ENCODE results near the gene UNC45A. TPM values are rescaled to one million over a fixed set of nuclear protein-coding genes. Genes with fewer than 3 reads are reported as not detected.

The UNC45A gene
- total RNA-seq, 1 donor: 69.1 TPM

DNA sequence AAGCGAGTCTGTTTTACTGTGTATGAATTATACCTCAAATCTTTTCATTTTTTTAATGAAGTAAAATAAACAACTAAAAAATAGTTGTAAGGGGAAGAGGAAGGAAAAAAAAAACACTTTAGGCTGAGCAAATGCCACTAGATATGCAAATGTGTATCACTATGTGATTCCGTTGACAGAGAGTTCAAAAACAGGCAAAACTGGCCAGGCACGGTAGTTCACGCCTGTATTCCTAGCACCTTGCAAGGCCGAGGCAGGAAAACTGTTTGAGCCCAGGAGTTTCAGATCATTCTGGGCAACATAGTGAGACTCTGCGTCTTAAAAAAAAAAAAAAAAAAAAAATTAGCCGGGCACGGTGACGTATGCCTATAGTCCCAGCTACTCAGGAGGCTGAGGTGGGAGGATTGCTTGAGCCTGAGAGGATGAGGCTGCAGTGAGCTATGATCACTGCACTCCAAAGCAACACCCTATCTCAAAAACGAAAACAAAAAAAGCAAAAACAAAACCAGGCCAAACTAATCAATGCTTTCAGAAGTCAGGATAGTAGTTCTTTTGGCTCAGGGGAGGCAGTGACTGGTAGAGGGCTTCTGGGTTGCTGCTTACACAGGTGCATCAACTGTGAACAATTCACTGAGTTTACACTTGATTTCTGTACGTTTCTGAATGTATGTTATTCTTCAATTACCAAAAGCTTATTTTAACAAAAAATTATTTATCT, 51.9 kb downstream of the UNC45A start:
- DNase-seq (ENCODE audit: low read depth): no peak
- TF ChIP-seq, protein P1, sequence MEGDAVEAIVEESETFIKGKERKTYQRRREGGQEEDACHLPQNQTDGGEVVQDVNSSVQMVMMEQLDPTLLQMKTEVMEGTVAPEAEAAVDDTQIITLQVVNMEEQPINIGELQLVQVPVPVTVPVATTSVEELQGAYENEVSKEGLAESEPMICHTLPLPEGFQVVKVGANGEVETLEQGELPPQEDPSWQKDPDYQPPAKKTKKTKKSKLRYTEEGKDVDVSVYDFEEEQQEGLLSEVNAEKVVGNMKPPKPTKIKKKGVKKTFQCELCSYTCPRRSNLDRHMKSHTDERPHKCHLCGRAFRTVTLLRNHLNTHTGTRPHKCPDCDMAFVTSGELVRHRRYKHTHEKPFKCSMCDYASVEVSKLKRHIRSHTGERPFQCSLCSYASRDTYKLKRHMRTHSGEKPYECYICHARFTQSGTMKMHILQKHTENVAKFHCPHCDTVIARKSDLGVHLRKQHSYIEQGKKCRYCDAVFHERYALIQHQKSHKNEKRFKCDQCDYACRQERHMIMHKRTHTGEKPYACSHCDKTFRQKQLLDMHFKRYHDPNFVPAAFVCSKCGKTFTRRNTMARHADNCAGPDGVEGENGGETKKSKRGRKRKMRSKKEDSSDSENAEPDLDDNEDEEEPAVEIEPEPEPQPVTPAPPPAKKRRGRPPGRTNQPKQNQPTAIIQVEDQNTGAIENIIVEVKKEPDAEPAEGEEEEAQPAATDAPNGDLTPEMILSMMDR (IDR thresholded peaks at IDR 0.05; ENCODE audit: insufficient read depth, low read depth, low read length): no peak
- H3K4me3 ChIP-seq (ENCODE audit: low read depth, low read length): no peak overlapping the region

DNA sequence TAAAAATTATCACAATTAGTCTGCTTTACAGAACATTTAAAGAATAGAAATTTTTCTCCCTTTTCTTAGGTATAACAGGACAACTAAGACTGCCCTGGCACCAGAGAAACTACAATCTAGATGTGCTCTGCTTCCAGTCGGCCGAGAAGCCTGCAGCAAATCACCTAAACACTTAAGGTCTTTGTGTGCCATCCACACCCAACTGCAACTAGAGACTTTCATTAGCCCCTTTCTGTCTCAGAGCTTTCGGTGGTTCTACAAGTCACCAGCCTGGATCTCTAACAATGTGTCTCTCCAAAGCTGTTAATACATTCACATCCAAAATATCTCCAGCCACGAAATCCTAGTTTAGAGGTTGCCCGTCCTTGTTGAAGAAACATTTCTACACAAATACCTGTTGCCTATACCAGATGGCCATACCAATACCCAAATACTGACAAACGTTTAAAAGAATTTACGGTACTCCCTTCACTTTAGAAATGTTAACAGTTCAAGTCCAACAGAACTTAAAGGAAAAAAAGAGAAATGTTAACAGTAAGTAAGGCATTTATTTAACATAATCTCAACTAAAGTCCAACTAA, 52.6 kb downstream of the UNC45A start:
- no peak for DNase-seq (ENCODE audit: low read depth)
- TF ChIP-seq, protein P1 (IDR thresholded peaks at IDR 0.05; ENCODE audit: insufficient read depth, low read depth, low read length): no peak
- H3K4me3 ChIP-seq (ENCODE audit: low read depth, low read length): no peak overlapping the region

DNA sequence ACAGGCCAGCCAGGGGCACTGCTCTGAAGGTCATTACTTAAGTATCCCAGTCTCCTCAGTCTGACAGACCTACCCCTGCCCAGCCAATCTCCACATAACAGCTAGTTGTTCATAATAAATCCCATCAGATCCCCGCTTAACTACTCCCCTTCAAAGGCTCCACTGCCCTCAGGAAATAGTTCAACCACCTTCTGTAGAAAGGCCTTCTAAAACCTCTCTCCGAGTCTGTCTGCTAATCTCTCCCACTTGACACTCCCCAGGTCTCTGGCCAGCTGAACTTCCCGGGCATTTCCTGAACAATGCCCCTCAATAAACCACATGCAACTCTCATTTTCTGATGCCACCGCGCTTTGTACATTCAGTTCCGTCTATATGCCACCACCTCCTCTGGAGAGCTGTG, 53.2 kb downstream of the UNC45A start:
- TF ChIP-seq, protein P1 (IDR thresholded peaks at IDR 0.05; ENCODE audit: insufficient read depth, low read depth, low read length): no peak
- peak overlapping the region; percentile 2 for H3K4me3 ChIP-seq (ENCODE audit: low read depth, low read length)
- DNase-seq (ENCODE audit: low read depth): peak; percentile 49

DNA sequence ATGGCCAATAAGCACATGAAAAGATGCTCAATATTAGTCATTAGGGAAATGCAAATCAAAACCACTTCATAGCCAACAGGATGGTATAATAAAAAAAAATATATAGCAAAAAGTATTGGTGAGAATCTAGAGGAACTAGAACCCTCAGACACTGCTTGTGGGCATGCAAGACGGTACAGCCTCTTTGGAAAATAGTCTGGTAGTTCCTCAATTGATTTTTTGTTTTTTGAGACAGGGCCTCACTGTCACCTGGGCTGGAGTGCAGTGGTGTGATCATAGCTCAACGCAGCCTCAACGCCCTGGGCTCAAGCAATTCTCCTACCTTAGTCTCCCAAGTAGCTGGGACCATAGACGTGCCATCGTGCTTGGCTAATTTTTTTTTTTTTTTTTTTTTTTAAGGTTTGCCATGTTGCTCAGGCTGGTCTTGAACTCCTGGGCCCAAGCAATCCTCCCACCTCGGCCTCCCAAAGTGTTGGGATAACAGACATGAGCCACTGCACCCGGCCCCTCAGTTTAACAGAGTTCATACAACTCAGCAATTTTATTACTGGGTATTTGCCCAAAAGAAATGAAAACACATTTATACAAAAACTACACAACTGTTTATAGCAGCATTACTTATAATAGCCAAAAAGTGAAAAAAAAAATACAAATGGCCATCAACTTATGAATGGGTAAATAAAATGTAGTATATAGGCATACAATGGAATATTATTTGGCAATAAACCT, 54.1 kb downstream of the UNC45A start:
- TF ChIP-seq, protein P1 (IDR thresholded peaks at IDR 0.05; ENCODE audit: insufficient read depth, low read depth, low read length): no peak
- DNase-seq (ENCODE audit: low read depth): no peak
- no peak overlapping the region for H3K4me3 ChIP-seq (ENCODE audit: low read depth, low read length)

DNA sequence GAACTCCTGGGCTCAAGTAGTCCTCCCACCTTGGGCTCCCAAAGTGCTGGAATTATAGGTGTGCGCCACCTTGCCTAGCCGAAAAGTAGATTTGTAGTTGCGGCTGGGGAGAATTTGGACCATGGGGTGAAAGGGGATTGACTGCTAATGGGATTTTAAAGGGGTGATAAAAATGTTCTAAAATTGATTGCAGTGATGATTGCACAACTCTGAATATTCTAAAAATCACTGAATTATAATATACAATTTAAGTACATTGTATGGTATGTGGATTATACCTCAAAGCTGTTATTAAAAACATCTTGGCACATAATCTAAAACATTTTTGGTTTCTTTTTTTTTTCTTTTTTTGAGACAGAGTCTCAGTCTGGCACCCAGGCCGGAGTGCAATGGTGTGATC, 55.4 kb downstream of the UNC45A start:
- TF ChIP-seq, protein P1 (IDR thresholded peaks at IDR 0.05; ENCODE audit: insufficient read depth, low read depth, low read length): no peak
- H3K4me3 ChIP-seq (ENCODE audit: low read depth, low read length): no peak overlapping the region
- DNase-seq (ENCODE audit: low read depth): no peak

DNA sequence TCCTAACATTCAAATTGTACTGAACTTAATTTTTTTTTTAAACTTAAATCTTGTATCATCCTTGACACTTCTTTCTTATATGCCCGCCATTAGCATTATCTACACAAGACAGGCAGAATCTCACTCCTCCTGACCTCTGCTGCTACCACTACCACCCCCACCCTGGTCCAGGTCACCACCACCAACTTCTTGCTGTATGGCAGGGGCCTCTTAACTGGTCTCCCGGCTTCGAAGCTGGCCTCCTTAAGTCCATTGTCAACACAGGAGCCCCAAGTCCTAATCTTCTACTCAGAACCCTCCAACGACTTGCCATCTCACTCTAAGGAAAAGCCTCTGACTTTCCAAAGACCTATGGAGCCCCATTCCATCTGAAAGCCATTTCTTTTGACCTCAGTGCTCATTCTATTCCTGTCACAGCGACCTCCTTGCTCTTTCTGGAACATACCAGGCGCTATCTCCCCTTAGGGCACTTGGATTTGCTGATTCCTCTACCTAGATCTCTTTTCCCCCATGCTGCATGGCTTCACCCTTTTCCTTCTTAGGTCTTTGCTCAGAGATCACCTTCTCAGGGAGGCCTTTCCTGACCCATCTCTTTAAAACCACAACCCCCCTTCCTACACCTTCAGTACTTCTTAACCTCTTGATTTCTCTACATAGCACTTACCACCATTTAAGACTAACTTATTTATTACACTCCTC, 56.7 kb downstream of the UNC45A start:
- DNase-seq (ENCODE audit: low read depth): no peak
- H3K4me3 ChIP-seq (ENCODE audit: low read depth, low read length): no peak overlapping the region
- TF ChIP-seq, protein P1 (IDR thresholded peaks at IDR 0.05; ENCODE audit: insufficient read depth, low read depth, low read length): no peak
